HCT116 (cell line): Measurements from ENCODE around the gene GDF2. TPM values are rescaled to one million over a fixed set of nuclear protein-coding genes. Genes with fewer than 3 reads are reported as not detected.
A peak's percentile ranks its signal among the peaks of the same experiment; 100 is the strongest.

Experiments used
- ATAC-seq: fragments of 200-7000 bp; cut with Tn5 transposase; 2 replicates; pipeline ENCODE4 v1.9.1; 2020; ENCODE audit warnings: mild to moderate bottlenecking, moderate library complexity
- BruUV-seq: library from RNA; stranded (reverse); fragments of 400-500 nt; replicated peaks from 2 replicates; lab custom pipeline; 2021; lab: Mats Ljungman, UMichigan
- CTCF ChIA-PET: fragments of 300-600 bp; sonication (Branson Sonifier 250); formaldehyde crosslinking; loops from one replicate; lab custom pipeline; 2021; ENCODE audit warnings: antibody characterized with exemption; lab: Charles Lee
- POLR2A ChIA-PET: fragments of 300-600, 350-600 bp; sonication (Branson Sonifier 250); formaldehyde crosslinking; loops from one replicate; lab custom pipeline; 2021; ENCODE audit warnings: antibody characterized with exemption; lab: Charles Lee
- RAD21 ChIA-PET, 2 experiments: fragments of 300-600 bp; sonication (Branson Sonifier 250); formaldehyde crosslinking; loops; one replicate each; lab custom pipeline; 2023; ENCODE audit warnings: low total read pairs in 2 of 2; ENCODE audit not compliant: uncharacterized antibody in 2 of 2, unreplicated experiment in 2 of 2, low non-redundant PET in 1 of 2; lab: Charles Lee
- DNase-seq: peaks from one replicate; pipeline ENCODE4 v3.0.0-alpha.2; 2010; ENCODE audit warnings: low read depth, low spot score
- H2AFZ ChIP-seq: fragments of 200-600 bp; shearing (Covaris generic), sonication (generic); 2 replicates; pipeline ENCODE4 v1.6.1; 2017; ENCODE audit warnings: low read depth, mixed run types, mixed read lengths, antibody characterized with exemption, low read length; ENCODE audit not compliant: poor library complexity, severe bottlenecking
- H3K27ac ChIP-seq: 2 replicates; pipeline ENCODE4 v1.5.1; 2012; ENCODE audit warnings: low read depth, low read length
- H3K27me3 ChIP-seq: fragments of 200-600 bp; sonication (generic); 2 replicates; pipeline ENCODE4 v1.6.1; 2016; ENCODE audit warnings: mixed run types, low read length, mixed read lengths; ENCODE audit not compliant: insufficient read depth
- H3K36me3 ChIP-seq, 2 experiments: fragments of 200-500 bp in 1 of 2; fragments of 200-600 bp in 1 of 2; sonication (Bioruptor generic) in 1 of 2; sonication (generic) in 1 of 2; 2 replicates each; pipeline versions ENCODE4 v1.5.1 to v1.6.1; 2014 to 2016; ENCODE audit warnings: low read length in 2 of 2, inconsistent platforms in 1 of 2, mixed read lengths in 1 of 2, mixed run types in 1 of 2; ENCODE audit not compliant: insufficient read depth in 2 of 2, control insufficient read depth in 1 of 2
- H3K4me1 ChIP-seq, 2 experiments: fragments of 200-600 bp in 1 of 2; sonication (generic) in 1 of 2; 2 replicates each; pipeline versions ENCODE4 v1.5.1 to v1.6.1; 2012 to 2017; ENCODE audit warnings: low read length in 2 of 2, inconsistent platforms in 1 of 2, mild to moderate bottlenecking in 1 of 2, mixed read lengths in 1 of 2, mixed run types in 1 of 2, moderate library complexity in 1 of 2; ENCODE audit not compliant: insufficient read depth in 2 of 2, control insufficient read depth in 1 of 2
- H3K4me2 ChIP-seq: fragments of 200-600 bp; sonication (generic); 2 replicates; pipeline ENCODE4 v1.6.1; 2017; ENCODE audit warnings: mixed run types, low read length, mixed read lengths
- H3K4me3 ChIP-seq, 2 experiments: fragments of 200-600 bp in 1 of 2; sonication (generic) in 1 of 2; replicated peaks in 1 of 2; 2 replicates each; pipeline ENCODE4 v1.5.1; 2011 to 2016; ENCODE audit warnings: low read length in 2 of 2, control low read depth in 1 of 2, low read depth in 1 of 2, mild to moderate bottlenecking in 1 of 2, mixed read lengths in 1 of 2, mixed run types in 1 of 2
- H3K79me2 ChIP-seq: fragments of 200-600 bp; sonication (generic); 2 replicates; pipeline ENCODE4 v1.6.1; 2017; ENCODE audit warnings: mild to moderate bottlenecking, mixed run types, low read length, moderate library complexity, mixed read lengths; ENCODE audit not compliant: insufficient read depth
- H3K9ac ChIP-seq: fragments of 200-600 bp; sonication (generic); 2 replicates; pipeline ENCODE4 v1.6.1; 2016; ENCODE audit warnings: low read length, mixed read lengths
- H3K9me2 ChIP-seq: fragments of 200-600 bp; sonication (generic), shearing (Covaris generic); 2 replicates; pipeline ENCODE4 v1.6.1; 2017; ENCODE audit warnings: mixed run types, mild to moderate bottlenecking, moderate library complexity; ENCODE audit not compliant: insufficient read depth
- H3K9me3 ChIP-seq, 2 experiments: fragments of 200-500 bp in 1 of 2; fragments of 200-600 bp in 1 of 2; sonication (Bioruptor generic) in 1 of 2; sonication (generic) in 1 of 2; 2 replicates each; pipeline ENCODE4 v1.6.1; 2014 to 2017; ENCODE audit warnings: low read length in 2 of 2, mixed read lengths in 2 of 2, inconsistent platforms in 1 of 2, low read depth in 1 of 2, mild to moderate bottlenecking in 1 of 2, mixed run types in 1 of 2, moderate library complexity in 1 of 2; ENCODE audit not compliant: control insufficient read depth in 1 of 2, insufficient read depth in 1 of 2
- H4K20me1 ChIP-seq: fragments of 200-600 bp; sonication (generic), shearing (Covaris generic); 2 replicates; pipeline ENCODE4 v1.6.1; 2017; ENCODE audit warnings: mixed run types, mild to moderate bottlenecking, moderate library complexity; ENCODE audit not compliant: insufficient read depth
- ATF3 ChIP-seq: IDR thresholded peaks from 2 replicates; pipeline ENCODE4 v1.6.1; 2012
- CBX3 ChIP-seq: IDR thresholded peaks from 2 replicates; pipeline ENCODE4 v1.6.1; 2012; ENCODE audit warnings: low read depth
- ELF1 ChIP-seq: IDR thresholded peaks from 2 replicates; pipeline ENCODE4 v1.6.1; 2012; ENCODE audit warnings: low read depth, borderline replicate concordance
- EZH2 ChIP-seq: fragments of 200-600 bp; sonication (generic); IDR thresholded peaks from 2 replicates; pipeline ENCODE4 v1.6.1; 2017; ENCODE audit warnings: antibody characterized with exemption, mixed run types
- EZH2phosphoT487 ChIP-seq: fragments of 200-600 bp; IDR thresholded peaks from 2 replicates; pipeline ENCODE4 v1.6.1; 2018; ENCODE audit warnings: antibody characterized with exemption, borderline replicate concordance
- FOSL1 ChIP-seq: IDR thresholded peaks from 2 replicates; pipeline ENCODE4 v1.6.1; 2012; ENCODE audit warnings: low read depth
- POLR2A ChIP-seq: IDR thresholded peaks from 2 replicates; pipeline ENCODE4 v1.7.0; 2011; ENCODE audit warnings: borderline replicate concordance; ENCODE audit not compliant: insufficient read depth, insufficient read length; ENCODE audit errors: extremely low read depth
- RAD21 ChIP-seq: IDR thresholded peaks from 2 replicates; pipeline ENCODE4 v1.6.1; 2012; ENCODE audit warnings: low read depth, mild to moderate bottlenecking
- SIN3A ChIP-seq: IDR thresholded peaks from 2 replicates; pipeline ENCODE4 v1.6.1; 2012; ENCODE audit warnings: low read depth
- SP1 ChIP-seq: IDR thresholded peaks from 2 replicates; pipeline ENCODE4 v1.6.1; 2012; ENCODE audit warnings: low read depth
- YY1 ChIP-seq: IDR thresholded peaks from 2 replicates; pipeline ENCODE4 v1.6.1; 2011; ENCODE audit warnings: low read length, low read depth, moderate library complexity, mild to moderate bottlenecking; ENCODE audit not compliant: insufficient replicate concordance; ENCODE audit errors: extremely low read depth
- ZFX ChIP-seq: fragments of 450-650 bp; IDR thresholded peaks from 2 replicates; pipeline ENCODE4 v1.6.1; 2017
- ZNF274 ChIP-seq: fragments of 200-500 bp; sonication (Bioruptor generic); IDR thresholded peaks from 2 replicates; pipeline ENCODE4 v1.6.1; 2014; ENCODE audit warnings: mild to moderate bottlenecking, low read depth, low read length, inconsistent platforms
- intact Hi-C: fragments of 100-400 bp; cut with micrococcal nuclease; formaldehyde crosslinking; loops from 2 replicates; pipeline ENCODE4 v1.10.0; 2022
- total RNA-seq: library from RNA; stranded (reverse); gene quantifications from one replicate; pipeline ENCODE4 v1.2.1, GENCODE V29; 2021; ENCODE audit not compliant: unreplicated experiment

Gene GDF2
- total RNA-seq, 1 experiment from 2014 or later, result not detected

GRCh38 chr10:47285381-47286115 is 36.7 kb upstream of the GDF2 start:
- H3K27ac ChIP-seq, result no peak overlapping the region
- no peak for TF ChIP-seq SP1
- TF ChIP-seq RAD21, result no peak
- no peak for TF ChIP-seq ELF1
- TF ChIP-seq EZH2phosphoT487, result no peak
- no peak for TF ChIP-seq POLR2A
- no peak for TF ChIP-seq FOSL1
- no peak for TF ChIP-seq EZH2
- TF ChIP-seq SIN3A, result no peak
- TF ChIP-seq YY1, result no peak
- TF ChIP-seq ATF3, result no peak
- TF ChIP-seq ZFX, result no peak
- no peak for TF ChIP-seq ZNF274
- no peak for TF ChIP-seq CBX3
- H3K9me3 ChIP-seq, result no peaks in the 10 kb centered on the region
- no peaks in the 10 kb centered on the region for H3K27me3 ChIP-seq
- ChIA-PET POLR2A (no interaction called here), RAD21 (no interaction called here), CTCF (no interaction called here)
- H3K36me3 ChIP-seq, result no peaks in the 10 kb centered on the region
- H3K9ac ChIP-seq, result no peak overlapping the region
- no peak overlapping the region for H3K4me3 ChIP-seq
- ATAC-seq (0 out of 2 replicates have a peak, but pooled peaks have one; percentile 38), DNase-seq (no peak)
- H3K79me2 ChIP-seq, result no peaks in the 10 kb centered on the region
- BruUV-seq, result no TSS peak
- no peaks in the 10 kb centered on the region for H3K9me2 ChIP-seq
- no peak overlapping the region for H2AFZ ChIP-seq
- no peaks in the 10 kb centered on the region for H3K4me1 ChIP-seq
- no peak overlapping the region for H3K4me2 ChIP-seq
- no peaks in the 10 kb centered on the region for H4K20me1 ChIP-seq
- intact Hi-C loops, result no loop called here
